K562 (cell line): Measurements from ENCODE around the gene PYHIN1. TPM values are rescaled to one million over a fixed set of nuclear protein-coding genes. Genes with fewer than 3 reads are reported as not detected.

Experiments used
- ILF3 ChIP-seq: fragments of 450-650 bp; IDR thresholded peaks from 2 replicates; pipeline ENCODE4 v1.6.1; 2018; ENCODE audit warnings: antibody characterized with exemption, mild to moderate bottlenecking, moderate library complexity, borderline replicate concordance
- polyA plus RNA-seq, 8 experiments: library from polyadenylated mRNA; depleted of rRNA in 4 of 8; stranded (reverse) in 5 of 8; unstranded in 3 of 8; fragments of >200 nt; fragmentation: Nextera tagmentation in 2 of 8; fragmentation: Illumina TruSeq in 1 of 8; extraction: Ambion mirVana in 2 of 8; extraction: Trizol in 1 of 8; gene quantifications; 2 replicates each; pipeline versions ENCODE4 v1.2.1 to v1.2.3, GENCODE V29; 2011 to 2014; ENCODE audit warnings: inconsistent platforms in 1 of 8, missing spikeins in 1 of 8
- total RNA-seq, 7 experiments: library from RNA; depleted of rRNA in 6 of 7; stranded (reverse); fragments of >200 nt in 6 of 7; fragmentation: Illumina TruSeq in 2 of 7; extraction: Trizol in 2 of 7; gene quantifications; 2 replicates each; pipeline versions ENCODE4 v1.2.1 to v1.2.3, GENCODE V29; 2011 to 2021; ENCODE audit warnings: low replicate concordance in 1 of 7

PYHIN1 gene
- total and polyA plus RNA-seq, 9 of the 15 experiments (the other 6 are each of a cell fraction or from before 2014, with no cell fraction given) = not detected

DNA sequence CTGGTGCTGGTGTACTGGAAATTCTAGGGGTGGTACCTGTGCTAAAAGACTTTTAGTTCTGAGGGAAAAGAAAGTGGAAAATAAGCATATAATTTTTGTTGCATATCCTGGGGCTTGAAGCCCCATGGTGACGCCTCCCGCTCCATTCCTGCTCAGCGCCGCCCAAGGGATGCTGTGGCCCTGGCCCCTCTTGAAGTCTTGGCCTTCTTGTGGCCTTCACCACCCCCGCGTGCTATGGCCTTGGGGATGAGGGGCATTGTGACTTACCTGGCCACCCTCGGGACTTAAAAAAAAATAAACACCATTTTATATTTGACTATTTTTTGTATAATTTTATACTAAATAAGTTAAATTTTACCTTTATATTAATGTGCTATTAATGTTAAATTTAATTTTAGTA lies 93.7 kb downstream of the PYHIN1 start (continued):
- TF ChIP-seq ILF3 = no peak

Other genes with a start within 250 kb of the PYHIN1 start
Only the 7 nearest of the 10 such genes appear.
- not detected in 2 replicates for gene OR6K3, start 210.8 kb upstream of the PYHIN1 start, total RNA-seq (2014; rRNA removed)
- not detected in 2 replicates for gene OR6K3, start 210.8 kb upstream of the PYHIN1 start, total RNA-seq (2014; rRNA removed; fragmentation: Illumina TruSeq; extraction: Trizol)
- not detected in 2 replicates for gene OR6K3, start 210.8 kb upstream of the PYHIN1 start, total RNA-seq (2015; rRNA removed; fragmentation: Illumina TruSeq; extraction: Trizol)
- not detected in 2 replicates for gene OR6K3, start 210.8 kb upstream of the PYHIN1 start, total RNA-seq (2021)
- not detected in 2 replicates for gene OR6K3, start 210.8 kb upstream of the PYHIN1 start, polyA plus RNA-seq (2011; rRNA removed)
- gene OR6K3, start 210.8 kb upstream of the PYHIN1 start, polyA plus RNA-seq (2014; fragmentation: Illumina TruSeq; extraction: Trizol) = not detected in 2 replicates
- not detected for gene OR6K3, start 210.8 kb upstream of the PYHIN1 start, polyA plus RNA-seq (2014; fragmentation: Nextera tagmentation; extraction: Ambion mirVana)
- gene OR6K3, start 210.8 kb upstream of the PYHIN1 start, polyA plus RNA-seq (2014; rRNA removed) = 0.20 TPM in 1 of 2 replicates, not detected in the other
- gene OR6K6, start 176.8 kb upstream of the PYHIN1 start, total RNA-seq (2014; rRNA removed) = not detected in 2 replicates
- gene OR6K6, start 176.8 kb upstream of the PYHIN1 start, total RNA-seq (2014; rRNA removed; fragmentation: Illumina TruSeq; extraction: Trizol) = not detected in 2 replicates
- not detected in 2 replicates for gene OR6K6, start 176.8 kb upstream of the PYHIN1 start, total RNA-seq (2015; rRNA removed; fragmentation: Illumina TruSeq; extraction: Trizol)
- gene OR6K6, start 176.8 kb upstream of the PYHIN1 start, total RNA-seq (2021) = not detected in 2 replicates
- not detected in 2 replicates for gene OR6K6, start 176.8 kb upstream of the PYHIN1 start, polyA plus RNA-seq (2011; rRNA removed)
- gene OR6K6, start 176.8 kb upstream of the PYHIN1 start, polyA plus RNA-seq (2014; fragmentation: Illumina TruSeq; extraction: Trizol) = not detected in 2 replicates
- not detected for gene OR6K6, start 176.8 kb upstream of the PYHIN1 start, polyA plus RNA-seq (2014; fragmentation: Nextera tagmentation; extraction: Ambion mirVana)
- not detected in 2 replicates for gene OR6K6, start 176.8 kb upstream of the PYHIN1 start, polyA plus RNA-seq (2014; rRNA removed)
- not detected in 2 replicates for gene OR6N1, start 159.4 kb upstream of the PYHIN1 start, total RNA-seq (2014; rRNA removed)
- not detected in 2 replicates for gene OR6N1, start 159.4 kb upstream of the PYHIN1 start, total RNA-seq (2014; rRNA removed; fragmentation: Illumina TruSeq; extraction: Trizol)
- not detected in 2 replicates for gene OR6N1, start 159.4 kb upstream of the PYHIN1 start, total RNA-seq (2015; rRNA removed; fragmentation: Illumina TruSeq; extraction: Trizol)
- gene OR6N1, start 159.4 kb upstream of the PYHIN1 start, total RNA-seq (2021) = not detected in 2 replicates
- 0.07 TPM in 1 of 2 replicates, not detected in the other for gene OR6N1, start 159.4 kb upstream of the PYHIN1 start, polyA plus RNA-seq (2011; rRNA removed)
- gene OR6N1, start 159.4 kb upstream of the PYHIN1 start, polyA plus RNA-seq (2014; fragmentation: Illumina TruSeq; extraction: Trizol) = not detected in 2 replicates
- gene OR6N1, start 159.4 kb upstream of the PYHIN1 start, polyA plus RNA-seq (2014; fragmentation: Nextera tagmentation; extraction: Ambion mirVana) = under 1 TPM in 1 of 2 experiments, not detected in 1; 0.01 TPM
- gene OR6N1, start 159.4 kb upstream of the PYHIN1 start, polyA plus RNA-seq (2014; rRNA removed) = not detected in 2 replicates
- gene OR6N2, start 150.3 kb upstream of the PYHIN1 start, total RNA-seq (2014; rRNA removed) = not detected in 2 replicates
- not detected in 2 replicates for gene OR6N2, start 150.3 kb upstream of the PYHIN1 start, total RNA-seq (2014; rRNA removed; fragmentation: Illumina TruSeq; extraction: Trizol)
- gene OR6N2, start 150.3 kb upstream of the PYHIN1 start, total RNA-seq (2015; rRNA removed; fragmentation: Illumina TruSeq; extraction: Trizol) = not detected in 2 replicates
- not detected in 2 replicates for gene OR6N2, start 150.3 kb upstream of the PYHIN1 start, total RNA-seq (2021)
- gene OR6N2, start 150.3 kb upstream of the PYHIN1 start, polyA plus RNA-seq (2011; rRNA removed) = not detected in 2 replicates
- not detected in 2 replicates for gene OR6N2, start 150.3 kb upstream of the PYHIN1 start, polyA plus RNA-seq (2014; fragmentation: Illumina TruSeq; extraction: Trizol)
- gene OR6N2, start 150.3 kb upstream of the PYHIN1 start, polyA plus RNA-seq (2014; fragmentation: Nextera tagmentation; extraction: Ambion mirVana) = not detected
- gene OR6N2, start 150.3 kb upstream of the PYHIN1 start, polyA plus RNA-seq (2014; rRNA removed) = not detected in 2 replicates
- gene MNDA, start 100.2 kb upstream of the PYHIN1 start, total RNA-seq (2014; rRNA removed) = 0.09 TPM in 1 of 2 replicates, not detected in the other
- gene MNDA, start 100.2 kb upstream of the PYHIN1 start, total RNA-seq (2014; rRNA removed; fragmentation: Illumina TruSeq; extraction: Trizol) = 0.13 TPM in 1 of 2 replicates, not detected in the other
- gene MNDA, start 100.2 kb upstream of the PYHIN1 start, total RNA-seq (2015; rRNA removed; fragmentation: Illumina TruSeq; extraction: Trizol) = 0.14 and 0.19 TPM in 2 replicates
- gene MNDA, start 100.2 kb upstream of the PYHIN1 start, total RNA-seq (2021) = not detected in 2 replicates
- gene MNDA, start 100.2 kb upstream of the PYHIN1 start, polyA plus RNA-seq (2011; rRNA removed) = 0.07 TPM in 1 of 2 replicates, not detected in the other
- 0.08 TPM in 1 of 2 replicates, not detected in the other for gene MNDA, start 100.2 kb upstream of the PYHIN1 start, polyA plus RNA-seq (2014; fragmentation: Illumina TruSeq; extraction: Trizol)
- gene MNDA, start 100.2 kb upstream of the PYHIN1 start, polyA plus RNA-seq (2014; fragmentation: Nextera tagmentation; extraction: Ambion mirVana) = under 1 TPM in 1 of 2 experiments, not detected in 1; 0.08 TPM
- not detected in 2 replicates for gene MNDA, start 100.2 kb upstream of the PYHIN1 start, polyA plus RNA-seq (2014; rRNA removed)
- gene IFI16, start 78.4 kb downstream of the PYHIN1 start, total RNA-seq (2014; rRNA removed) = 1.2 and 1.6 TPM in 2 replicates
- gene IFI16, start 78.4 kb downstream of the PYHIN1 start, total RNA-seq (2014; rRNA removed; fragmentation: Illumina TruSeq; extraction: Trizol) = 0.45 and 1.0 TPM in 2 replicates
- 1.4 and 1.9 TPM in 2 replicates for gene IFI16, start 78.4 kb downstream of the PYHIN1 start, total RNA-seq (2015; rRNA removed; fragmentation: Illumina TruSeq; extraction: Trizol)
- 1.1 and 1.8 TPM in 2 replicates for gene IFI16, start 78.4 kb downstream of the PYHIN1 start, total RNA-seq (2021)
- gene IFI16, start 78.4 kb downstream of the PYHIN1 start, polyA plus RNA-seq (2011; rRNA removed) = 0.18 and 0.70 TPM in 2 replicates
- 2.6 and 3.2 TPM in 2 replicates for gene IFI16, start 78.4 kb downstream of the PYHIN1 start, polyA plus RNA-seq (2014; fragmentation: Illumina TruSeq; extraction: Trizol)
- 1 to 10 TPM; 1.7 to 2.8 TPM for gene IFI16, start 78.4 kb downstream of the PYHIN1 start, polyA plus RNA-seq (2014; fragmentation: Nextera tagmentation; extraction: Ambion mirVana)
- 1.6 and 2.3 TPM in 2 replicates for gene IFI16, start 78.4 kb downstream of the PYHIN1 start, polyA plus RNA-seq (2014; rRNA removed)
- gene AIM2, start 145.2 kb downstream of the PYHIN1 start, total RNA-seq (2014; rRNA removed) = 0.08 and 0.86 TPM in 2 replicates
- 0.33 TPM in 1 of 2 replicates, not detected in the other for gene AIM2, start 145.2 kb downstream of the PYHIN1 start, total RNA-seq (2014; rRNA removed; fragmentation: Illumina TruSeq; extraction: Trizol)
- 0.15 and 0.22 TPM in 2 replicates for gene AIM2, start 145.2 kb downstream of the PYHIN1 start, total RNA-seq (2015; rRNA removed; fragmentation: Illumina TruSeq; extraction: Trizol)
- 0.22 TPM in 1 of 2 replicates, not detected in the other for gene AIM2, start 145.2 kb downstream of the PYHIN1 start, total RNA-seq (2021)
- gene AIM2, start 145.2 kb downstream of the PYHIN1 start, polyA plus RNA-seq (2011; rRNA removed) = 0.10 TPM in 1 of 2 replicates, not detected in the other
- 0.12 and 0.18 TPM in 2 replicates for gene AIM2, start 145.2 kb downstream of the PYHIN1 start, polyA plus RNA-seq (2014; fragmentation: Illumina TruSeq; extraction: Trizol)
- gene AIM2, start 145.2 kb downstream of the PYHIN1 start, polyA plus RNA-seq (2014; fragmentation: Nextera tagmentation; extraction: Ambion mirVana) = under 1 TPM; 0.18 to 0.24 TPM
- 0.95 TPM in 1 of 2 replicates, not detected in the other for gene AIM2, start 145.2 kb downstream of the PYHIN1 start, polyA plus RNA-seq (2014; rRNA removed)